Caco-2 (cell line): ENCODE results near the gene PPM1E. TPM values are rescaled to one million over a fixed set of nuclear protein-coding genes. Genes with fewer than 3 reads are reported as not detected.

Experiments
- BruUV-seq: library from RNA; stranded (reverse); fragments of 400-500 nt; replicated peaks from 2 replicates; lab custom pipeline; 2021; lab: Mats Ljungman, UMichigan
- CTCF ChIA-PET: fragments of 300-600 bp; sonication (Branson Sonifier 250); formaldehyde crosslinking; loops from one replicate; lab custom pipeline; 2022; ENCODE audit warnings: antibody characterized with exemption; lab: Charles Lee
- POLR2A ChIA-PET: fragments of 300-600 bp; sonication (Branson Sonifier 250); formaldehyde crosslinking; loops from one replicate; lab custom pipeline; 2022; ENCODE audit warnings: antibody characterized with exemption; lab: Charles Lee
- DNase-seq, 2 experiments: peaks; one replicate each; pipeline versions ENCODE4 v3.0.0 to v3.0.0-alpha.2; 2020 to 2022
- H3K27me3 ChIP-seq: replicated peaks from 2 replicates; pipeline ENCODE4 v1.6.0; 2011; ENCODE audit warnings: low read length; ENCODE audit not compliant: control insufficient read depth, insufficient read depth
- H3K36me3 ChIP-seq: 2 replicates; pipeline ENCODE4 v1.5.1; 2011; ENCODE audit warnings: low read length; ENCODE audit not compliant: control insufficient read depth, insufficient read depth
- H3K4me1 ChIP-seq: fragments of 250-450 bp; sonication (Bioruptor Pico); 2 replicates; pipeline ENCODE4 v1.5.1; 2020; ENCODE audit warnings: mild to moderate bottlenecking
- H3K4me3 ChIP-seq: 2 replicates; pipeline ENCODE4 v1.5.1; 2011; ENCODE audit warnings: low read depth, mild to moderate bottlenecking, control low read depth, low read length
- H3K9me3 ChIP-seq: fragments of 250-450 bp; sonication (Bioruptor Pico); 2 replicates; pipeline ENCODE4 v1.5.1; 2020; ENCODE audit warnings: mild to moderate bottlenecking, moderate library complexity
- H3K27ac Mint-ChIP-seq: one replicate; pipeline ENCODE4 v1.8.0; 2022; ENCODE audit warnings: mixed read lengths; ENCODE audit not compliant: unreplicated experiment
- H3K27me3 Mint-ChIP-seq: one replicate; pipeline ENCODE4 v1.8.0; 2022; ENCODE audit warnings: mixed read lengths; ENCODE audit not compliant: insufficient read depth, unreplicated experiment
- H3K36me3 Mint-ChIP-seq: one replicate; pipeline ENCODE4 v1.8.0; 2022; ENCODE audit warnings: mild to moderate bottlenecking, mixed read lengths; ENCODE audit not compliant: insufficient read depth, unreplicated experiment
- H3K4me1 Mint-ChIP-seq: one replicate; pipeline ENCODE4 v1.8.0; 2022; ENCODE audit warnings: low read depth, mixed read lengths; ENCODE audit not compliant: unreplicated experiment
- H3K4me3 Mint-ChIP-seq: one replicate; pipeline ENCODE4 v1.8.0; 2022; ENCODE audit warnings: mild to moderate bottlenecking, moderate library complexity, mixed read lengths; ENCODE audit not compliant: unreplicated experiment
- H3K9me3 Mint-ChIP-seq: one replicate; pipeline ENCODE4 v1.8.0; 2022; ENCODE audit warnings: mixed read lengths; ENCODE audit not compliant: unreplicated experiment
- CTCF ChIP-seq, 2 experiments: fragments of 200-600 bp in 1 of 2; IDR thresholded peaks; 1 replicate in 1 of 2; 2 replicates in 1 of 2; pipeline versions ENCODE4 v1.5.1 to v1.8.0; 2011 to 2022; ENCODE audit warnings: antibody characterized with exemption in 1 of 2, control low read depth in 1 of 2, inconsistent platforms in 1 of 2, low read depth in 1 of 2, low read length in 1 of 2, mild to moderate bottlenecking in 1 of 2, moderate library complexity in 1 of 2; ENCODE audit not compliant: insufficient read depth in 1 of 2, severe bottlenecking in 1 of 2, unreplicated experiment in 1 of 2
- intact Hi-C: fragments of 100-400 bp; cut with micrococcal nuclease; formaldehyde crosslinking; loops from one replicate; pipeline ENCODE4 v1.10.0; 2022; ENCODE audit not compliant: unreplicated experiment
- total RNA-seq: library from RNA; stranded (reverse); gene quantifications from 2 replicates; pipeline ENCODE4 v1.2.3, GENCODE V29; 2022

PPM1E gene
- total RNA-seq, 1 experiment from 2014 or later, result 0.09 TPM

- no peak overlapping the region for H3K4me3 ChIP-seq
- Mint-ChIP-seq H3K27me3 (no peaks in the 10 kb centered on the region), H3K36me3 (peaks cover 56% of the 10 kb centered on the region), H3K4me3 (no peak overlapping the region), H3K27ac (no peak overlapping the region), H3K9me3 (no peaks in the 10 kb centered on the region), H3K4me1 (no peaks in the 10 kb centered on the region)
- BruUV-seq, result no TSS peak
- no peaks in the 10 kb centered on the region for H3K36me3 ChIP-seq
- no peak for TF ChIP-seq CTCF (IDR thresholded peaks at IDR 0.05; ENCODE audit: insufficient read depth in 1 of 2, low read depth in 1 of 2, low read length in 1 of 2, severe bottlenecking in 1 of 2, unreplicated experiment in 1 of 2)
- no peaks in the 10 kb centered on the region for H3K27me3 ChIP-seq
- POLR2A ChIA-PET, result no interaction called here
- H3K9me3 ChIP-seq, result no peaks in the 10 kb centered on the region
- intact Hi-C loops, result no loop called here
- no peak for DNase-seq
- CTCF ChIA-PET, result no interaction called here
- no peaks in the 10 kb centered on the region for H3K4me1 ChIP-seq
Observed at GRCh38 chr17:59018019-59018418, 262.4 kb downstream of the PPM1E start.

GRCh38 chr17:59024916-59025315 lies 269.3 kb downstream of the PPM1E start:
- Histone ChIP-seq H3K27me3 (no peaks in the 10 kb centered on the region), H3K9me3 (no peaks in the 10 kb centered on the region; the same call in 1 of the 2 replicates), H3K4me3 (no peak overlapping the region), H3K4me1 (no peaks in the 10 kb centered on the region), H3K36me3 (no peaks in the 10 kb centered on the region)
- Mint-ChIP-seq H3K27ac (no peak overlapping the region), H3K36me3 (peaks cover 22% of the 10 kb centered on the region), H3K9me3 (no peaks in the 10 kb centered on the region), H3K27me3 (no peaks in the 10 kb centered on the region), H3K4me1 (no peaks in the 10 kb centered on the region), H3K4me3 (no peak overlapping the region)
- POLR2A ChIA-PET, result no interaction called here
- no peak for DNase-seq
- CTCF ChIA-PET, result no interaction called here
- intact Hi-C loops, result no loop called here
- no TSS peak for BruUV-seq
- TF ChIP-seq CTCF (IDR thresholded peaks at IDR 0.05; ENCODE audit: insufficient read depth in 1 of 2, low read depth in 1 of 2, low read length in 1 of 2, severe bottlenecking in 1 of 2, unreplicated experiment in 1 of 2), result no peak

- Mint-ChIP-seq H3K4me3 (no peak overlapping the region), H3K4me1 (no peaks in the 10 kb centered on the region), H3K27ac (no peak overlapping the region), H3K27me3 (no peaks in the 10 kb centered on the region), H3K9me3 (no peaks in the 10 kb centered on the region), H3K36me3 (peaks cover 8% of the 10 kb centered on the region)
- Histone ChIP-seq H3K27me3 (no peaks in the 10 kb centered on the region), H3K4me3 (no peak overlapping the region), H3K4me1 (no peaks in the 10 kb centered on the region), H3K9me3 (no peaks in the 10 kb centered on the region; the same call in 1 of the 2 replicates), H3K36me3 (no peaks in the 10 kb centered on the region)
- no TSS peak for BruUV-seq
- DNase-seq, result no peak
- ChIA-PET POLR2A (no interaction called here), CTCF (no interaction called here)
- intact Hi-C loops, result no loop called here
- TF ChIP-seq CTCF (IDR thresholded peaks at IDR 0.05; ENCODE audit: insufficient read depth in 1 of 2, low read depth in 1 of 2, low read length in 1 of 2, severe bottlenecking in 1 of 2, unreplicated experiment in 1 of 2), result no peak
Observed at GRCh38 chr17:59026176-59026939, 270.7 kb downstream of the PPM1E start.
